ENCODE measurements around the gene GRID2. TPM values are rescaled to one million over a fixed set of nuclear protein-coding genes. Genes with fewer than 3 reads are reported as not detected.

Gene GRID2
- total and polyA plus RNA-seq, 11 donors: 0.29 to 0.38 (median 0.33) TPM; not detected in 8

GRCh38 chr4:92566269-92566668 lies 262.5 kb downstream of the GRID2 start:
- no peak overlapping the region for H3K27ac ChIP-seq
- WGBS, 4 donors: 60 to 71% (median 65%) methylated on average over 3 of the region's 3 CpGs
- H3K4me3 ChIP-seq: no peak overlapping the region
- no peaks in the 10 kb centered on the region for H3K27me3 ChIP-seq
- DNase-seq: no peak
- TF ChIP-seq POLR2A (IDR thresholded peaks at IDR 0.05): no peak
- TF ChIP-seq, protein P1, sequence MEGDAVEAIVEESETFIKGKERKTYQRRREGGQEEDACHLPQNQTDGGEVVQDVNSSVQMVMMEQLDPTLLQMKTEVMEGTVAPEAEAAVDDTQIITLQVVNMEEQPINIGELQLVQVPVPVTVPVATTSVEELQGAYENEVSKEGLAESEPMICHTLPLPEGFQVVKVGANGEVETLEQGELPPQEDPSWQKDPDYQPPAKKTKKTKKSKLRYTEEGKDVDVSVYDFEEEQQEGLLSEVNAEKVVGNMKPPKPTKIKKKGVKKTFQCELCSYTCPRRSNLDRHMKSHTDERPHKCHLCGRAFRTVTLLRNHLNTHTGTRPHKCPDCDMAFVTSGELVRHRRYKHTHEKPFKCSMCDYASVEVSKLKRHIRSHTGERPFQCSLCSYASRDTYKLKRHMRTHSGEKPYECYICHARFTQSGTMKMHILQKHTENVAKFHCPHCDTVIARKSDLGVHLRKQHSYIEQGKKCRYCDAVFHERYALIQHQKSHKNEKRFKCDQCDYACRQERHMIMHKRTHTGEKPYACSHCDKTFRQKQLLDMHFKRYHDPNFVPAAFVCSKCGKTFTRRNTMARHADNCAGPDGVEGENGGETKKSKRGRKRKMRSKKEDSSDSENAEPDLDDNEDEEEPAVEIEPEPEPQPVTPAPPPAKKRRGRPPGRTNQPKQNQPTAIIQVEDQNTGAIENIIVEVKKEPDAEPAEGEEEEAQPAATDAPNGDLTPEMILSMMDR (IDR thresholded peaks at IDR 0.05): no peak
- peaks cover 0 to 14% (median 0%) of the 10 kb centered on the region in 12 donors for H3K9me3 ChIP-seq
- intact Hi-C loops (cut with DNase I): no loop called here
- H3K4me1 ChIP-seq: no peaks in the 10 kb centered on the region
- no peaks in the 10 kb centered on the region for H3K36me3 ChIP-seq
- ATAC-seq: no peak

DNA sequence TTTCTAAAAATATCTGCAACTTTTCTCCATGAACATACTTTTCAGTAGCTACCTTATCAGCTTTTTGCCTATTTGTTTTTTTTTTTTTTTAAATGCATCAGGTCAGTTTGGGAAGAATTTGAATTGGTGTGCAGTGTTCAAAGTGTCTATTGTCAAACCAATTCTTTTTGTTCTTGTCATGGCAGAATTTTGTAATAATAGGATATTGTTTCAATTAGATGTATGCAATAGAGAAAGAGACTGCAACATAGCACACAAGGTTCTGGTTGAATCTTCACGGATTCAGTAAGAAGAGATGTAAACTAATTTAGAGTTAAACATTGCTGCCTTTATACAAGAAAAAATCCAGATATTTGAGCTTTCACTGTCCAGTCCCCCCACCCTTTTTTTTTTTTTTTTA lies 277.1 kb downstream of the GRID2 start:
- Histone ChIP-seq H3K27ac (no peak overlapping the region), H3K9me3 (peaks cover 0 to 5% (median 0%) of the 10 kb centered on the region in 12 donors), H3K4me1 (no peaks in the 10 kb centered on the region), H3K4me3 (no peak overlapping the region), H3K36me3 (no peaks in the 10 kb centered on the region), H3K27me3 (no peaks in the 10 kb centered on the region)
- WGBS, 4 donors: 76 to 81% (median 77%) methylated on average over 1 of the region's 1 CpG
- TF ChIP-seq POLR2A (IDR thresholded peaks at IDR 0.05): no peak
- TF ChIP-seq, protein P1 (IDR thresholded peaks at IDR 0.05): no peak
- DNase-seq: no peak
- ATAC-seq: no peak
- intact Hi-C loops (cut with DNase I): no loop called here

DNA sequence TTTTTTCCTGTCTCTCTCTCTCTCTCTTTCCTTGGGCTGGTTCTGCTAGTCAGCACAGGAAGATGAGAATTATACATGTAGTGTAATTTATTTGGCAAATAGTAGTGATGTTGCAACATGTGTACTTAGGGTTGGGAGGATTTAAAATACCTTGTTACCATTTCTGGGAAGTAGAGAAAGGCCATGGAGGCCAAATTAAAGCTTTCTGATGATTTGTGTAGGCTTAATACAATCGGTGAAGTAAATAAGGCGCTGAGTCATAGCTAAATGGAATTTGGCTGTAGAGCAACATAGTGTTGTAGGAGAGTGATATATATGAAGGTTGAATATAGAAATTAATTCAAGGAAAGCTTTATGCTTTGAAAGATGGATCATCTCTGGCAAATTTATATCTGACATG lies 295.3 kb downstream of the GRID2 start:
- Histone ChIP-seq H3K27me3 (no peaks in the 10 kb centered on the region), H3K27ac (no peak overlapping the region), H3K36me3 (no peaks in the 10 kb centered on the region), H3K4me1 (no peaks in the 10 kb centered on the region), H3K9me3 (peaks cover 0 to 6% (median 0%) of the 10 kb centered on the region in 12 donors), H3K4me3 (no peak overlapping the region)
- TF ChIP-seq POLR2A (IDR thresholded peaks at IDR 0.05): no peak
- TF ChIP-seq, protein P1 (IDR thresholded peaks at IDR 0.05): no peak
- DNase-seq (no peak), ATAC-seq (no peak)
- intact Hi-C loops (cut with DNase I): no loop called here
- 73 to 97% (median 92%) methylated on average over 2 of the region's 2 CpGs for WGBS, 4 donors

- H3K27me3 ChIP-seq: no peaks in the 10 kb centered on the region
- H3K4me3 ChIP-seq: no peak overlapping the region
- no peak overlapping the region for H3K27ac ChIP-seq
- H3K4me1 ChIP-seq: no peaks in the 10 kb centered on the region
- TF ChIP-seq, protein P1 (IDR thresholded peaks at IDR 0.05): no peak
- no peak for TF ChIP-seq POLR2A (IDR thresholded peaks at IDR 0.05)
- peaks cover 0 to 9% (median 0%) of the 10 kb centered on the region in 12 donors for H3K9me3 ChIP-seq
- intact Hi-C loops (cut with DNase I): no loop called here
- H3K36me3 ChIP-seq: no peaks in the 10 kb centered on the region
- WGBS, 4 donors: 72 to 83% (median 80%) methylated on average over 6 of the region's 6 CpGs
- no peak for ATAC-seq
- DNase-seq: peak in 1 of 5 donors; percentile 20
These were observed 296.9 kb downstream of the GRID2 start for GRCh38 chr4:92600638-92601037.
